ENCODE data around the gene RGS5. TPM values are rescaled to one million over a fixed set of nuclear protein-coding genes. Genes with fewer than 3 reads are reported as not detected.
A peak's percentile ranks its signal among the peaks of the same experiment; 100 is the strongest.

RGS5 gene
- total and polyA plus RNA-seq, 2 experiments from 2014 or later, result 224 to 245 TPM

- no peaks in the 10 kb centered on the region for H3K4me1 ChIP-seq (ENCODE audit: low read depth)
- no peak for DNase-seq (ENCODE audit: low read depth in 1 of 2, low spot score in 1 of 2)
- no peaks in the 10 kb centered on the region for H3K27me3 ChIP-seq
- no peak for TF ChIP-seq CTCF (IDR thresholded peaks at IDR 0.05; ENCODE audit: low read depth, low read length)
- no peak overlapping the region for H3K4me3 ChIP-seq
- H3K27ac ChIP-seq, result no peak overlapping the region
- no peaks in the 10 kb centered on the region for H3K9me3 ChIP-seq (ENCODE audit: low read depth)
- H3K36me3 ChIP-seq, result peaks cover 18% of the 10 kb centered on the region
These were observed 40.3 kb downstream of the RGS5 start for GRCh38 chr1:163162381-163162914.

DNA sequence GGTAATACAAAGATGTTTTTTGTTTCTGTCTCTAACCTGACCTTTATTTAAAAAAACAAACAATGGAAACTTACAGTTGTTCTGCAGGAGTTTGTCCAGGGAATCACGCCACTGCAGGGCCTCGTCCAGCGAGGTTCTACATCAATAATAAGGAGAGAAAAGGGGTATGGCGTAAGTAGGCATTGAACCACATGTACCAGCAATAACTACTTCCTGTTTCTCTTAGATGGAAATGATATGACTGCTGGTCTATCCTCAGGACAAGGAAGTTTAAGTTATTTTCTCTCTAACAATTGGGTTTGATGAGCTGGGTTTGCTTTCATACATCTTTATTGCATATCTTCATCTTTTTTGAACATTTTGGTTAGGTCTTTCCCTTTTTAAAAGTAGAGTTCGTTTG, 40.9 kb downstream of the RGS5 start:
- H3K4me3 ChIP-seq, result no peak overlapping the region
- H3K36me3 ChIP-seq, result peaks cover 12% of the 10 kb centered on the region
- TF ChIP-seq CTCF (IDR thresholded peaks at IDR 0.05; ENCODE audit: low read depth, low read length), result no peak
- DNase-seq (ENCODE audit: low read depth in 1 of 2, low spot score in 1 of 2), result no peak
- H3K4me1 ChIP-seq (ENCODE audit: low read depth), result no peaks in the 10 kb centered on the region
- H3K27me3 ChIP-seq, result no peaks in the 10 kb centered on the region
- no peak overlapping the region for H3K27ac ChIP-seq
- no peaks in the 10 kb centered on the region for H3K9me3 ChIP-seq (ENCODE audit: low read depth)

DNA sequence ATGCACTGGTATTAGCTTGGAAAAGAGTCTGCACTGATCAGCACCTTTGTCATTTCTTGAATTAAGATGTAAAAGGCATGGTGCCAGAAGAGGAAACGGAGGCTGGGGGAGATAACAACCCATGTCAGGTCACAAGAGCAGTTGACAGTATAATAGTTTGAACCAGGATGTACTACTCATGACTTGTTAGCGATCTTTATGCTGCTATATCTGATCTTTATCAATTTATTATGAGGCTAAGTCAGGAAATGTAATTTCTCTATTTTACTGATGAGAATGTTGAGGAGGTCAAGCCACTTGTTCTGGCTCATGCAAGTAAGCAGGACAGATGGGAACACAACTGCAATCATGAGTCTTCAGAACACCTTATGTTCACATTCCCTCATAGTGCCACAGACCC, 41.4 kb downstream of the RGS5 start:
- no peak overlapping the region for H3K27ac ChIP-seq
- no peaks in the 10 kb centered on the region for H3K4me1 ChIP-seq (ENCODE audit: low read depth)
- H3K9me3 ChIP-seq (ENCODE audit: low read depth), result no peaks in the 10 kb centered on the region
- H3K27me3 ChIP-seq, result no peaks in the 10 kb centered on the region
- no peak for DNase-seq (ENCODE audit: low read depth in 1 of 2, low spot score in 1 of 2)
- no peak overlapping the region for H3K4me3 ChIP-seq
- peaks cover 12% of the 10 kb centered on the region for H3K36me3 ChIP-seq
- TF ChIP-seq CTCF (IDR thresholded peaks at IDR 0.05; ENCODE audit: low read depth, low read length), result no peak

DNA sequence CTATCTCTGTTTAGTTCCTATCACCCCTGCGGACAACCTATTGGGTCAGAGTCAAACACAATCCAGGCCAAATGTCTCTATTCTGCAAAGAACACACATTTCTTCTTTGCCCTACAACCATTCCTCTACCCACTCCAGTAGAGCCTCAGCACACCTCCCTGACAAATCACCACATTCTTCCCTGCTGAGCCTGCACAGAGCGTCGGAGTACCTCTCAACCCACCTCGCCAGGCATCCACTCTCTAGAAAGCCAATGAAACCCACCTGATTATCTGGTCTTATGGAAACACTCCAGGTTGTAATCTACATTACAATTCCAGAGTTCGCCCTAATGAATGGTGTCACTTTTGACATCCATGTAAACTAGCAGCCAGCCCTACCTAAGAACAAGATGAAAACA, 47.1 kb downstream of the RGS5 start:
- no peak overlapping the region for H3K4me3 ChIP-seq
- H3K27me3 ChIP-seq, result no peaks in the 10 kb centered on the region
- no peak for TF ChIP-seq CTCF (IDR thresholded peaks at IDR 0.05; ENCODE audit: low read depth, low read length)
- peaks cover 25% of the 10 kb centered on the region for H3K36me3 ChIP-seq
- H3K4me1 ChIP-seq (ENCODE audit: low read depth), result no peaks in the 10 kb centered on the region
- H3K27ac ChIP-seq, result peak overlapping the region; percentile 19
- no peak for DNase-seq (ENCODE audit: low read depth in 1 of 2, low spot score in 1 of 2)
- H3K9me3 ChIP-seq (ENCODE audit: low read depth), result no peaks in the 10 kb centered on the region

GRCh38 chr1:163148911-163149310, 53.8 kb downstream of the RGS5 start:
- Histone ChIP-seq H3K36me3 (peaks cover 44% of the 10 kb centered on the region), H3K4me3 (no peak overlapping the region), H3K27me3 (no peaks in the 10 kb centered on the region), H3K4me1 (ENCODE audit: low read depth) (no peaks in the 10 kb centered on the region), H3K27ac (no peak overlapping the region), H3K9me3 (ENCODE audit: low read depth) (no peaks in the 10 kb centered on the region)
- no peak for DNase-seq (ENCODE audit: low read depth in 1 of 2, low spot score in 1 of 2)
- TF ChIP-seq CTCF (IDR thresholded peaks at IDR 0.05; ENCODE audit: low read depth, low read length), result no peak

DNA sequence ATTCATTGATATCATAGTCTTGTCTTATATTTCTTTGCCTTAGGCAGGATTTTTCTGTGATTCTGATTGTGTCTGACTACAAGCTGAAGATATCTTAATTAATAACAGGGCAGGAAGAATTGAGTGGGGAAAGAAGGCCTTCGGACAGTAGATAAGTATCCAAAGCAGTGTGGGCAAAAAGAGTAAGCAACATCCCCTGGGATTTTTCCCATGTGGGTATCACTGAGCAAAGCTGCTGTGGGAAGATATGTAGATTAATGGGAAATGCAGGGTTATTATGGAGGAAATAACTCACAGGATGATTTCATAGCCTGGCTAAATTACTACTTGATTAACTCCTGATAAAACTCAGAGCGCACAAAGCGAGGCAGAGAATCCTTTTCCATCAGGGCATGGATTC, 55.7 kb downstream of the RGS5 start:
- no peak for TF ChIP-seq CTCF (IDR thresholded peaks at IDR 0.05; ENCODE audit: low read depth, low read length)
- H3K27ac ChIP-seq, result no peak overlapping the region
- peak in 1 of 2 donors; percentile 65 for DNase-seq (ENCODE audit: low read depth in 1 of 2, low spot score in 1 of 2)
- no peaks in the 10 kb centered on the region for H3K27me3 ChIP-seq
- H3K4me1 ChIP-seq (ENCODE audit: low read depth), result no peaks in the 10 kb centered on the region
- no peak overlapping the region for H3K4me3 ChIP-seq
- peaks cover 35% of the 10 kb centered on the region for H3K36me3 ChIP-seq
- H3K9me3 ChIP-seq (ENCODE audit: low read depth), result no peaks in the 10 kb centered on the region
